NCI-H1105 treated with DMSO at 0.1 percent for 48 hours (cell line): ENCODE results near the gene CATSPERZ.

Experiments used
- DNase-seq: peaks from one replicate; lab custom pipeline; 2025; lab: John Stamatoyannopoulos, UW

Gene CATSPERZ

GRCh38 chr11:64299847-64300648 lies at the start of gene CATSPERZ:
Gene CATSPERZ (plus strand): TSS chr11:64300358. CDS start chr11:64300411, 53 bp downstream.
- DNase-seq = no peak

GRCh38 chr11:64250415-64251015 lies 49.6 kb upstream of the CATSPERZ start:
- no peak for DNase-seq

- DNase-seq = peak; percentile 42
Observed at GRCh38 chr11:64251016-64251752, 49.0 kb upstream of the CATSPERZ start, which contains the start of gene PLCB3. Gene PLCB3 (plus strand): TSS chr11:64251530. CDS start chr11:64251650, 120 bp downstream.

- DNase-seq = no peak
Observed at GRCh38 chr11:64251753-64252002, 48.5 kb upstream of the CATSPERZ start.

GRCh38 chr11:64252003-64252872 lies 47.9 kb upstream of the CATSPERZ start:
- peak; percentile 5 for DNase-seq

- no peak for DNase-seq
Observed at GRCh38 chr11:64253043-64253442, 47.1 kb upstream of the CATSPERZ start.

GRCh38 chr11:64253481-64253880 lies 46.7 kb upstream of the CATSPERZ start:
- no peak for DNase-seq

GRCh38 chr11:64254326-64254725 lies 45.8 kb upstream of the CATSPERZ start:
- no peak for DNase-seq

GRCh38 chr11:64255135-64256128 lies 44.7 kb upstream of the CATSPERZ start:
- no peak for DNase-seq

GRCh38 chr11:64256300-64256699 lies 43.9 kb upstream of the CATSPERZ start:
- no peak for DNase-seq

GRCh38 chr11:64258356-64258755 lies 41.8 kb upstream of the CATSPERZ start:
- DNase-seq = no peak

- no peak for DNase-seq
Observed at GRCh38 chr11:64258946-64259532, 41.1 kb upstream of the CATSPERZ start.

GRCh38 chr11:64259533-64260067 lies 40.6 kb upstream of the CATSPERZ start:
- no peak for DNase-seq

GRCh38 chr11:64260147-64260708 lies 39.9 kb upstream of the CATSPERZ start:
- no peak for DNase-seq

- DNase-seq = no peak
Observed at GRCh38 chr11:64261556-64262080, 38.5 kb upstream of the CATSPERZ start.

GRCh38 chr11:64262271-64263002 lies 37.7 kb upstream of the CATSPERZ start:
- no peak for DNase-seq

- no peak for DNase-seq
Observed at GRCh38 chr11:64263021-64263946, 36.9 kb upstream of the CATSPERZ start.

- DNase-seq = no peak
Observed at GRCh38 chr11:64263947-64264317, 36.2 kb upstream of the CATSPERZ start.
